ENCODE results near the gene FSD2.
A peak's percentile ranks its signal among the peaks of the same experiment; 100 is the strongest.

The FSD2 gene

DNA sequence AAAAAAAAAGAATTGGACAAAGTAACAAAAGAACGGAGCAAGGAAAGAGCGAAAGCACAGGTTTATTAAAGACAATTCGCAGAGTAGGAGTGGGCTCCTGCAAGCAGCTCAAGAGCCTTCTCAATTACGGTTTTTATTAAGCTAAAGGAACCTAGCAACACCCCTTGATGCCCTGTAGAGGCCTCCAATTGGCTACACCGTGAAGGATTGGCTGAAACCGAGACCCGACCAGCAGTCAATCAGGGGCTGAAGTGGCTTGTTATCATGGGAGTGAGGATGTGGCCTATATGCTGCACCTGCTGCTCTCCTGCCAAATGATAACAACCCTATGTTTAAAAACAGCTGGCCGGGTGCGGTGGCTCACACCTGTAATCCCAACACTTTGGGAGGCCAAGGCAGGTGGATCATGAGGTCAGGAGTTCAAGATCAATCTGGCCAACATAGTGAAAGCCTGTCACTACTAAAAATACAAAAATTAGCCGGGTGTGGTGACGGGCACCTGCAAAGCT is 75.8 kb downstream of the FSD2 start:
- DNase-seq (ENCODE audit: low spot score) = no peak
- Histone ChIP-seq H2AFZ (ENCODE audit: low read length) (no peak overlapping the region), H3K9me3 (replicated peaks in 1 of 2; ENCODE audit: control insufficient read depth in 2 of 2, insufficient read depth in 1 of 2, low read depth in 1 of 2, low read length in 2 of 2) (no peaks in the 10 kb centered on the region), H2BK15ac (ENCODE audit: low read length) (no peak overlapping the region), H3K27me3 (ENCODE audit: control insufficient read depth in 3 of 3, insufficient read depth in 3 of 3, low read depth in 1 of 3, low read length in 3 of 3) (no peaks in the 10 kb centered on the region), H3K18ac (ENCODE audit: low read length) (no peak overlapping the region), H2BK120ac (ENCODE audit: low read depth, low read length) (no peak overlapping the region), H3K9ac (ENCODE audit: low read depth, low read length, poor library complexity) (no peak overlapping the region), H3K79me1 (ENCODE audit: low read depth, low read length) (no peaks in the 10 kb centered on the region), H2BK12ac (ENCODE audit: low read length) (no peak overlapping the region), H3K4ac (ENCODE audit: low read length) (no peak overlapping the region), H4K8ac (ENCODE audit: low read depth, low read length) (no peak overlapping the region), H3K4me2 (ENCODE audit: insufficient read depth, low read length, poor library complexity, severe bottlenecking) (no peak overlapping the region), H3K23ac (ENCODE audit: low read depth, low read length, poor library complexity) (no peak overlapping the region), H3K36me3 (replicated peaks in 1 of 2; ENCODE audit: control insufficient read depth in 2 of 2, insufficient read depth in 2 of 2, low read length in 2 of 2) (no peaks in the 10 kb centered on the region), H3K4me1 (ENCODE audit: control insufficient read depth in 2 of 2, insufficient read depth in 1 of 2, low read depth in 1 of 2, low read length in 2 of 2) (no peaks in the 10 kb centered on the region), H4K91ac (ENCODE audit: low read depth, low read length, poor library complexity) (no peak overlapping the region), H2AK5ac (ENCODE audit: low read depth, low read length) (no peak overlapping the region), H3K4me3 (ENCODE audit: low read length in 2 of 2) (no peak overlapping the region), H3K14ac (ENCODE audit: low read length) (no peak overlapping the region), H2BK5ac (ENCODE audit: low read length) (no peak overlapping the region), H3K27ac (replicated peaks; ENCODE audit: low read length) (no peak overlapping the region)
- no CpG with 5 or more reads among the region's 11 CpGs for WGBS, 2 donors (ENCODE audit: extremely low coverage in 2 of 2, insufficient read length in 2 of 2, insufficient replicate concordance in 1 of 2)

DNA sequence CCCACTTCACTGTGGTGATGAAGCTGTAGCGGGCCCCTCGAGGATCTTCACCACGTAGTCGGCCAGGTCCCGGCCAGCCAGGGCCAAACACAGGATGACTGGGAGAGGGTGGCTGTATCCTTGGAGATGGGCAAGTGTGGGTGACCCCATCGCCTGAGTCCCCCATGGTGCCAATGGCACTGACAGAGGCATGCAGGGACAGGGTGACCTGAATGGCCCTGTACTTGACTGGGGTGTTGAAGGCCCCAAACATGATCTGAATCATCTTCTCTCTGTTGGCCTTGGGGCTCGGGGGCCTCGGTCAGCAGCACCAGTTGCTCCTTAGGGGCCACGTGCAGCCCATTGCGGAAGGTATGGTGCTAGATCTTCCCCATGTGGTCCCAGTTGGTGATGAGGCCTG is 79.1 kb downstream of the FSD2 start:
- Histone ChIP-seq H2BK120ac (ENCODE audit: low read depth, low read length) (no peak overlapping the region), H2BK15ac (ENCODE audit: low read length) (no peak overlapping the region), H3K4ac (ENCODE audit: low read length) (no peak overlapping the region), H3K18ac (ENCODE audit: low read length) (no peak overlapping the region), H2BK12ac (ENCODE audit: low read length) (no peak overlapping the region), H3K36me3 (replicated peaks in 1 of 2; ENCODE audit: control insufficient read depth in 2 of 2, insufficient read depth in 2 of 2, low read length in 2 of 2) (no peaks in the 10 kb centered on the region), H3K14ac (ENCODE audit: low read length) (no peak overlapping the region), H4K8ac (ENCODE audit: low read depth, low read length) (no peak overlapping the region), H3K9me3 (replicated peaks in 1 of 2; ENCODE audit: control insufficient read depth in 2 of 2, insufficient read depth in 1 of 2, low read depth in 1 of 2, low read length in 2 of 2) (no peaks in the 10 kb centered on the region), H3K79me1 (ENCODE audit: low read depth, low read length) (no peaks in the 10 kb centered on the region), H3K4me3 (ENCODE audit: low read length in 2 of 2) (no peak overlapping the region), H2BK5ac (ENCODE audit: low read length) (no peak overlapping the region), H3K4me1 (ENCODE audit: control insufficient read depth in 2 of 2, insufficient read depth in 1 of 2, low read depth in 1 of 2, low read length in 2 of 2) (no peaks in the 10 kb centered on the region), H2AK5ac (ENCODE audit: low read depth, low read length) (no peak overlapping the region), H3K4me2 (ENCODE audit: insufficient read depth, low read length, poor library complexity, severe bottlenecking) (no peak overlapping the region), H3K27me3 (ENCODE audit: control insufficient read depth in 3 of 3, insufficient read depth in 3 of 3, low read depth in 1 of 3, low read length in 3 of 3) (no peaks in the 10 kb centered on the region), H3K27ac (replicated peaks; ENCODE audit: low read length) (no peak overlapping the region), H4K91ac (ENCODE audit: low read depth, low read length, poor library complexity) (no peak overlapping the region), H3K9ac (ENCODE audit: low read depth, low read length, poor library complexity) (no peak overlapping the region), H3K23ac (ENCODE audit: low read depth, low read length, poor library complexity) (no peak overlapping the region), H2AFZ (ENCODE audit: low read length) (no peak overlapping the region)
- whole genome bisulfite sequencing, 2 donors (ENCODE audit: extremely low coverage in 2 of 2, insufficient read length in 2 of 2, insufficient replicate concordance in 1 of 2) = no CpG with 5 or more reads among the region's 10 CpGs
- no peak for DNase-seq (ENCODE audit: low spot score)

DNA sequence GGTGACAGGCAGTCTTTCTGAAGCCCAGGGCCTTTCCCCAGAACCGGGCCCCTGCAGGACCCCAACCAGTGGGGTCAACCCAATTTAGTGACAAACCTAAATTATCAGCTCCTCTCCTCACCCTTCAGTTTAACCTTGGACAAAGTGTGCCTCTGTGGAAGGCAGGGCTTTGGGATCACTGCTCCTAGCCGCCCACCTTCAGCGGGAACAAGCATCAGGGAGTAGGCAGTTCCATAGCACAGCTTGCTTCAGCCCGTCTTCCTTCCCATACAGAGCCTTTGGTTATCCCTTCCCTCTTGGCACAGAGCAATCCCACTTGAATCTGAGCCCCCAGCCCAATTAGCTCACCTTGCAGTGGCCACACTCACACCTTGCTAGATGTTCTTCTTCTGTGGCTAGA is 90.9 kb downstream of the FSD2 start:
- no peaks in the 10 kb centered on the region for H3K79me1 ChIP-seq (ENCODE audit: low read depth, low read length)

DNA sequence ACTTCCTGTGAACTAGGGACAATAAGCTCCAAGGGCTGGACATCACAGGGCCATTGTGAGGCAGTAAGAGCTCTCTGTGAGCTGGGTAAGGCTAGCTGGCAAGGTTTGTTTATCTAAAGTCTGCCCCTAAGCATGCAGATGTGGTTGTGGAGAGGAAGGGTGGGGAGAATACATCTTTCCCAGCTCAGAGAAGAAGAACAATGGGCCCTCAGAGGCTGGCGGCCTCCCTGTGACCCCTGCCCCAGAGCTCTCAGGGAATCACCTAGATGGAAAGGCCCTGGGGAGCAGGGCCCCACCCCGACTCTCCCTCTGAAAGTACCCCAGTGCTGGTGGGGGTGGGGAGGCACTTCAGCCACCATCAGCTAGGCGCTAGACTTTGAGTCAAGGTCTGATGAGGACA is 91.9 kb downstream of the FSD2 start:
- Histone ChIP-seq H2BK15ac (ENCODE audit: low read length) (no peak overlapping the region), H3K4ac (ENCODE audit: low read length) (no peak overlapping the region), H2AFZ (ENCODE audit: low read length) (peak overlapping the region; percentile 63), H3K4me1 (ENCODE audit: control insufficient read depth in 2 of 2, insufficient read depth in 1 of 2, low read depth in 1 of 2, low read length in 2 of 2) (peaks cover 5 to 11% of the 10 kb centered on the region in 2 donors), H3K36me3 (replicated peaks in 1 of 2; ENCODE audit: control insufficient read depth in 2 of 2, insufficient read depth in 2 of 2, low read length in 2 of 2) (no peaks in the 10 kb centered on the region), H3K27ac (replicated peaks; ENCODE audit: low read length) (no peak overlapping the region), H2BK120ac (ENCODE audit: low read depth, low read length) (no peak overlapping the region), H4K91ac (ENCODE audit: low read depth, low read length, poor library complexity) (no peak overlapping the region), H3K9ac (ENCODE audit: low read depth, low read length, poor library complexity) (no peak overlapping the region), H2BK5ac (ENCODE audit: low read length) (no peak overlapping the region), H3K9me3 (replicated peaks in 1 of 2; ENCODE audit: control insufficient read depth in 2 of 2, insufficient read depth in 1 of 2, low read depth in 1 of 2, low read length in 2 of 2) (no peaks in the 10 kb centered on the region), H3K23ac (ENCODE audit: low read depth, low read length, poor library complexity) (no peak overlapping the region), H2BK12ac (ENCODE audit: low read length) (no peak overlapping the region), H3K18ac (ENCODE audit: low read length) (no peak overlapping the region), H3K4me2 (ENCODE audit: insufficient read depth, low read length, poor library complexity, severe bottlenecking) (no peak overlapping the region), H3K79me1 (ENCODE audit: low read depth, low read length) (no peaks in the 10 kb centered on the region), H3K27me3 (ENCODE audit: control insufficient read depth in 3 of 3, insufficient read depth in 3 of 3, low read depth in 1 of 3, low read length in 3 of 3) (peaks cover 0 to 10% (median 4%) of the 10 kb centered on the region in 3 experiments), H3K4me3 (ENCODE audit: low read length in 2 of 2) (no peak overlapping the region), H4K8ac (ENCODE audit: low read depth, low read length) (no peak overlapping the region), H3K14ac (ENCODE audit: low read length) (no peak overlapping the region), H2AK5ac (ENCODE audit: low read depth, low read length) (no peak overlapping the region)
- no CpG with 5 or more reads among the region's 3 CpGs for WGBS, 2 donors (ENCODE audit: extremely low coverage in 2 of 2, insufficient read length in 2 of 2, insufficient replicate concordance in 1 of 2)
- DNase-seq (ENCODE audit: low spot score) = no peak

More for the DNA sequence above, 90.9 kb downstream of the FSD2 start:
- H2BK120ac ChIP-seq (ENCODE audit: low read depth, low read length) = no peak overlapping the region
- H2BK5ac ChIP-seq (ENCODE audit: low read length) = no peak overlapping the region
- H3K4ac ChIP-seq (ENCODE audit: low read length) = no peak overlapping the region
- no peak for DNase-seq (ENCODE audit: low spot score)
- no peak overlapping the region for H3K18ac ChIP-seq (ENCODE audit: low read length)
- H2AFZ ChIP-seq (ENCODE audit: low read length) = no peak overlapping the region
- no CpG with 5 or more reads among the region's 4 CpGs for WGBS, 2 donors (ENCODE audit: extremely low coverage in 2 of 2, insufficient read length in 2 of 2, insufficient replicate concordance in 1 of 2)
- H3K4me3 ChIP-seq (ENCODE audit: low read length in 2 of 2) = no peak overlapping the region
- H4K91ac ChIP-seq (ENCODE audit: low read depth, low read length, poor library complexity) = no peak overlapping the region
- peak overlapping the region; percentile 89 for H3K14ac ChIP-seq (ENCODE audit: low read length)
- peak overlapping the region; percentile 37 for H2AK5ac ChIP-seq (ENCODE audit: low read depth, low read length)
- no peak overlapping the region for H2BK15ac ChIP-seq (ENCODE audit: low read length)
- H4K8ac ChIP-seq (ENCODE audit: low read depth, low read length) = no peak overlapping the region
- no peak overlapping the region for H2BK12ac ChIP-seq (ENCODE audit: low read length)
- no peak overlapping the region for H3K9ac ChIP-seq (ENCODE audit: low read depth, low read length, poor library complexity)
- H3K36me3 ChIP-seq (replicated peaks in 1 of 2; ENCODE audit: control insufficient read depth in 2 of 2, insufficient read depth in 2 of 2, low read length in 2 of 2) = no peaks in the 10 kb centered on the region
- no peak overlapping the region for H3K4me2 ChIP-seq (ENCODE audit: insufficient read depth, low read length, poor library complexity, severe bottlenecking)
- peaks cover 5 to 9% of the 10 kb centered on the region in 2 donors for H3K4me1 ChIP-seq (ENCODE audit: control insufficient read depth in 2 of 2, insufficient read depth in 1 of 2, low read depth in 1 of 2, low read length in 2 of 2)
- H3K27me3 ChIP-seq (ENCODE audit: control insufficient read depth in 3 of 3, insufficient read depth in 3 of 3, low read depth in 1 of 3, low read length in 3 of 3) = peaks cover 0 to 9% (median 4%) of the 10 kb centered on the region in 3 experiments
- H3K9me3 ChIP-seq (replicated peaks in 1 of 2; ENCODE audit: control insufficient read depth in 2 of 2, insufficient read depth in 1 of 2, low read depth in 1 of 2, low read length in 2 of 2) = no peaks in the 10 kb centered on the region
- H3K27ac ChIP-seq (replicated peaks; ENCODE audit: low read length) = no peak overlapping the region
- no peak overlapping the region for H3K23ac ChIP-seq (ENCODE audit: low read depth, low read length, poor library complexity)
